Activated CD4-positive, alpha-beta T cell treated with anti-CD3 and anti-CD28 coated beads, Interleukin-2, amount 50 U/mL, for 1 hour (primary cell): ENCODE measurements around the gene DDX17.

Source experiments
- DNase-seq: peaks from one replicate; pipeline ENCODE4 v3.0.0-alpha.2; 2020

DDX17 gene

DNA sequence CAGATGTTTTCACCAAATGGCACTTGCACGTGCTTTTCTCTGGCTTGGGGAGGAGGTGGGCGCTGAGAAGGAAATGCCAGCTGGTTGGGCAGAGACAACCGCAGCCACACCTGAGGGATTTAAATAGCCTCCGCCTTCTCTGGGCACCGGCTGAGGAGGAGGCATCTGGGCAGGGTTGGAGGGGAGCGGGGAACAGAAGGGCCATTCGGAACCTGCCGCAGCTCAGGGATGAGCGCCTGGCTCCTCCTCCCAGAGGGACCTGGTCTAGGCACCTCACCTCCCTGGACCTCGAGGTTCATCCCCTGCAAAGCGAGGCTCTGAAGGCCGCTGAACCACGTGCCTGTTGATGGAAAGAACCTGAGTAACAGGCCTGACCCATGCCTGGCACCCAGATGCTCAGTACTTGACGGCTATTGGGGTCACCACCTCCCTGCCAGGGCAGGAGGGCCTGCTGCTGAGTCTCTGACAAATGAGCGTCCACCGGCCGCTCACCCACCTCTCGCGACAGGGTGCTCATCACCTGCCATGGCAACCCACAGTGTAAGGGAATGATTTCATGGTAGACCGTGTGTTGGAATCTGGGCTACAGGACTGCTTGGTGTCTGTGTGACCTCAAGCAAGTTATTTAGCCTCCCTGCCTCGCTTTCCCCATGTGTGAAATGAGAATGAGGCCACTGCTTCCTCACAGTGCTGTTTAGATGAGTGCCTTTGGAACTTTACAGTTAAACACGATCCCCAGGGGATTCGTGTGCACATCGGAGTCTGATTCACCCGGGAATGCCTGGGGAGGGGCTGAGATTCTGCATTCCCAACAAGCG lies 40.2 kb downstream of the DDX17 start:
- DNase-seq, result no peak

DNA sequence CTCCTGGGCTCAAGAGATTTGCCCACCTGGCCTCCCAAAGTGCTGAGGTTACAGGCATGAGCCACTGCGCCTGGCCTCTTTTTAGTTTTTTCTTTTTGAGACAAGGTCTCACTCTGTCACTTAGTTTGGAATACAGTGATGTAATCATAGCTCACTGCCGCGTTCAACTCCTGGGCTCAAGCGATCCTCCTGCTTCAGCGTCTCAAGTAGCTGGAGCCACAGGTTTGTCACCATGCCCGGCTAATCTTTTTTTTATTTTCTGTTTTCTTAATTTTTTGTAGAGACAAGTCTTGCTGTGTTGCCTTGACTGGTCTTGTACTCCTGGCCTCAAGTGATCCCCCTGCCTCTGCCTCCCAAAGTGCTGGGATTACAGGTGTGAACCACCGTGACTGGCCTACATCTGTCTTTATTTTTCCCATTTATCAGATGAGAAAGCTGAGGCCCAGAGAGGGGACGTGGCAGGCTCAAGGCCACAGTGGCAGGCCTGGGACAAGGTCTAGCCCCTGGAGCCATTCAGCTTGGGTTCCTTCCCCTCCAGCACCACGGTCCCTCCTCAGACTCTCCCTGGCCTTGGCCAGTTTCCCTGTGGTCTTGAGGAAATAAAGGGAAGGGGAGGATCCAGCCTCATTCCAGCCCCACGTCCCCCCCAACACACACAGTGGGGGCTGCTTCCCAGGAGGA lies 41.0 kb downstream of the DDX17 start:
- no peak for DNase-seq

DNA sequence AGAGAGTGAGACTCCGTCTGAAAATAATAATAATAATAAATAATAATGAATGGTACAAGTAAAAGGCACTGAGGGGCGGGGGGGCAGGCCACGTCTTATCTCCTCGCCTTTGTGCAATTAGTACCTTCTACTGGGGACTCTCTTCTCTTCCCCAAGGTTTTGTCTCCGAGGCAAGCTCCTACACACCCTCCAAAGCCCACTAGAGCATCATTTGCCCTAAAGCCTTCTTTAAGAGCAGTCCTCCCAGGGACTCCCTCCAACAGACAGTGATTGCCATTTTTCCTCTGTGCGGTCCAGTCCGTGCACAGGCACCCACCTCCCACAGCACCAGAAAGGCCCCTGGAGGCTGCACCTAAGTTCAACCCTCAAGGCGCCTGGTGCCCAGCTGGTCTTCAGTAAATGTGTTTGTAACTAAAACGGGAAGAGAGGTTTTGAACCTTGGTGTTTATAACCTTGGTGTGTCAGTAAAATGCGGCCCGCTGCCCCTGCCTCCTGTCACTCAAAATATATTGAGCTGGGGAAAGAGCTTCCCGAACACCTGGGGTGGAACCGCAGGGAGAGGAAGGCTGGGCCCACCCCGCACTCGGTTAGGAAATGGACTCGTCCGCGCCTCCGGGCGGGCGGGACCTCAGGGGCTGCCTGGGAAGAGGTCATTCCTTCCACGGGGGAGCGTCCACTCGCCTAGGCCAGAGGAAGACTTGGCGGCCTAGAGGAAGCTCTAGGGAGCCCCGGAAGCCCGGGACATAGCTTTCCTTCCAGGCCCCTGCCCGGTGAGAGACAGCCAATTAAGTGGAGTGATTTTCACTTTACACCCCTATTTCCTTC lies 42.9 kb downstream of the DDX17 start:
- DNase-seq, result no peak

DNA sequence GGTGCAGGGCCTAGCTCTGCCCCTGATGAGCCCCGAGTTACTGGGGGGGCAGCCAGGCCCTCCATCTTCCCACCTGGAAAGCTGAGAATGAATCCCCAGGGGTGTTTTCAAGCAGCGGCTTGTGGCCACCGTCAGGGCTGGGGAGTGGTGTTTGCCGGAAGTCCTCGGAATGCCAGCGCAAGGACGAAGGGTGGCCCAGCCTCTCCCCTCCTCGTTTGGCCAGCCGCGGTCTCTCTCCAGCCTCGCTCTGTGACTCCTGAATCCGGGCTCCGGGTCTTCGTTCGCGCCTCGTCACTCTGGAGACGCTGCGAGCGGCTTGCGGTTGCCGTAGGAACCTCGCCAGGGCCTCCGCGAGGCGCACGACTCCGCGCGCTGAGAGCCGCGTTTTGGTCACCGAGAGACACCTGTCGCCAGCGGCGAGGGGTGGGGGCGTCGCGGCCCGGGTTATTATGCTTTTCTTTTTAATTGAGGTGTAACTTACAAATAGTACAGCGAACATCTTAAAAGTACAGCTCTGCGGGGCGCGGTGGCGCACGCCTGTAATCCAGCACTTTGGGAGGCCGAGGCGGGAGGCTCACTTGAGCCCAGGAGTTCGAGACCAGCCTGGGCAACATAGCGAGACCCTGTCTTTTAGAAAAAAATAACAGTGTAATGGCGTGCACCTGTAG lies 44.6 kb downstream of the DDX17 start:
- peak; percentile 44 for DNase-seq

DNA sequence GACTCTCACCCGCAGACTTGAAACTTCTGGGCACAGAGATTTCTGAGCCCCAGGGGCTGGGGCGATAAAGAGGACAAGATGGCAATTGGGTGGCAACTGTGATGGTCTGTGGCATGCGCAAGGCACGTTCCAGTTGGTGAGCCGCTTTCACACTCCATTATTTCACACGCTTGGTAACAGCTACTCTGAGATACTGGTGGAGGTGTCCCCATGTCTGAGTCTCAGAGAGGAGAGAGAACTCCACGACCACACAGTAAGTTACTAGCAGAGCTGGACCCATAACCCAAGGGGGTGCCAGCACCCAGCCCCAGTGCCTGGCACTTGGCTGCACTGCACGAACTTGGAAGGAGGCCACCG lies 45.1 kb downstream of the DDX17 start:
- no peak for DNase-seq

DNA sequence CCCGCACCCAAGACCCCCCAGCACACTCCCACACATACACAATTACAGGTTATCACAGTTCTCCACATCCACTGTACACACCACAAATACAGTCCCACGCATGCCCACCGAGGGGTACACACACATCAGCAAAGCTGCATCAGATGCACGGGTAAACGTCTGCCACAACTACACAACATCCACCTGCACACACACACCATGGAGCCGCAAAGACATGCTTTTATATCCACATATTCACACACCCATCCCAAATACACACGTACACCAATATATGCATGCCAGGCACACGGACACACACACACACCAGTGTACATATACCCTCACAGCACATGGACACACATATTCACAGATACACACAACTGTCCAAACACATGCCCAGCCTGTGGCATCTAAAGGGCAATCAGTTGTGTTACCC lies 45.7 kb downstream of the DDX17 start:
- no peak for DNase-seq

DNA sequence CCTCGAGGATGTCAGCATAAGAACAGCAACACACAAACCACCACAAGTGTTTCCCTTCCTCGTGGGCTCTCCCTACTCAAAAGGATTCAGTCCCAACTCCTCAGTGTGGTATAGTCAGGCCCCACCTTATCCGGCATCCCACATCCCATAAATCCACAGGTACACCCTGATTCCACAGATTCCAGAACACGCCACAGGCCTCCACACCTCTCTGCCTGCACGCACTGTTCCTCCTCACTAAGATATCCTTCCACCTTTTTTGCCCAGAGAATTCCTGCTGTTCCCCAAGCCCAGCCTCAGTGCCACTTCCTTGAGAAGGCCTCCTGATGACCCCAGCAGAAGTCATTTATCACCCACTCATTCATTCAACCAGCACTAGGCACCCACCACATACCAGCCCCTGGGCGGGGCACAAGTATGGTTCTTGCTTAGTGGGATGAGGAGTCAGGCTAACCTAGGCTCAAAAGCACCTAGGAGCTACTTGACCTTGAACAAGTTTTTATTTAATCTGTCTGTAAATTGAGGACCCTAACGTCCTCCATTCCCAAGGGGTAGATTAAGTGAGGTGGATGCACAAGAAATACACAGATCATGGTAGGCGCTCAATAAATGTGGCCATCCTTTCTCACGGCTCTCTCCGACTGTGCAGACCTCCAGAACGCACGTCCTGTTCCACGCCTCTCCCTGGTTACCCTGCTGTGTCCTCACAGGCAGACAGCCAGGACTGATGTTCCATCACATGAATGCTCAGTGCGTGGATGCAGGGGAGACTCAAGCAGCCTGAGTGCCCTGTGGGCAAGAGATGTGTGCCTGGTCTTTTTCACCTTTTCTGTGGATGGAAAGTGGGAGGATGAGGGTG lies 49.0 kb downstream of the DDX17 start:
- no peak for DNase-seq

DNA sequence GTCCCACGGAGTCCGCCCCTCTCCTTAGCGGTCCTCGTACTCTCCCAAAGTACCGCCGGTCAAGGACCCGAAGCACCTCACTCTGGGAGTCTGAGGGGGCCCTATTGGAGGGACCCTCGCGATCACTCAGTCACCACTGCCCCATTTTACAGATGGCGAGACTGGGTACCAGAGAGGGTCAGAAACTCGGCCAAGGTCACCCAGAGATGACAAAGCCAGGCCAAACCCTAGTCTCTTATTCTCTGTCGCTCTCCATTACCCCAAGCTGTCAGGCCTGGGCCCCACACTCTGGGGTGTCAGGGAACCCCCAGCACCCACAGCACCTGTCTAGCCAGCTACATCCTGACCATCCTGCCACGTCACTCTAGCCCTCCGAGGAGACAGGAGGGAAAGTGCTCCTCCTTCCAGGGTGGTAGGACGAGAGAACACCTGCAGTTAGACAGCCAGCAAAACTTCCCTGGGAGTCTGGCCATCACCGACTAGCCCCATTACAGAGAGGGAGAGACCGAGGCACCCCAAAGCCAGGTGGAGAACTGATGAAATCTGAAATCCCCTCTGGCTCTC lies 49.8 kb downstream of the DDX17 start:
- no peak for DNase-seq

DNA sequence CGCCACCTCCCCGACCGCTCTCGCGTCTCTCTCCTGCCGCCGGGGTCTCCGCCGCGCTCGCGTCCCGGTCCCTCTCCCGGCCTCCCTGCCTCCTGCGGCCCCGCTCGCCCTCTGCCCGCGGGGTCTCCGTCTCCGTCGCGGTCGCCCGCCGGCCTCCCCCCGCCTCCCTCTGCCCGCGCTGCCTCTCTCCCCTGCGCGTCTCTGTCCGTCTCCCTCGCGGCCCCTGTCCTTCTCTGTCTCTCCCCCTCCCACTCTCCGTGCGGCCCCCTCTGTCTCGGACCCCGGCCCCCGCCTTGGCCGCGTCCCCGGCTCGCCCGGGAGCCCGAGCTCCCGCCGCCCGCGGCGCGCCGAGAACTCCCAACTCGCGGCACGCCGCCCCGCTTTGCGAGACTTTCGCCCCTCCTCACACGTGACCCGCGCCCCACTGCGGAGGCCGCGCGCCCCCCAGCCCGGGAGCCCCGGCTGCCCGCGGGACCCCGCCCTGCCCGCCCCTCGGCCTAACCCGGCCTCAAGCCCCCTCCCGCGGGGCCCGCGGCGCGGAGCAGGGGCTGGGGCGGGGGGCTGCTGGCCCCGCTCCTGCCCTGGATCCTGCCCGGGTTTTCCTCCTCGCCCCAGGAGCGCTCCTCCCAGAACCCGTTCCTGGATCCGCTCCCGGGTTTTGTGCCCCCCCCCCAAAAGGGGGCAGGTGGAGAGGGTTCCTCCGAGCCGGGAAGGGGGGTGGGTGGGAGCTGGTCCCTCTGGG lies 50.4 kb downstream of the DDX17 start:
- peak; percentile 13 for DNase-seq

DNA sequence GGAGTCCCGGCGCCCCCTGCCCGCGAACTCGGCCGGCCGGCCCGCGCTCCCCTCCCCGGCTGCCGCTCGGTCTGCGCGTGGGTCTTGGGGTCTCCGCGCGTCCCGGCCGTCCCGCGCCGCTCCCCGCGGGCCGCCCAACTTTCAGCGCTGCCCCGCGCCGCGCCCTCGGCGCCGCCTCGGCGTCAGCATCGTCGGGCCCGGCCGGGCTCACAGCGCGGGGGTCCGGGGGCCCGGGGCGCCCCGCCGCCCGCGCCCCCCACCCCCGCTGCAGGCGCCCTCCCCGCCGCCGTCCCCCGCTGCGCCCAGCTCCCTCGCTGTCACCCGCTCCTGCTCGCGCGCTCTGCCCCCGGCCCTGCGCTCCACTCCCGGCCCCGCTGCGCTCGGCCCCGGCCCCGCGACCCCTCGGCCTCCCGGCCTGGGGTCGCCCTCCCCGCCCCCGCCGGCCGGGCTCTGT lies 51.0 kb downstream of the DDX17 start, which contains the start of gene KCNJ4:
TSS of gene KCNJ4 (minus strand) at position 124 of the 454 bp plus-strand sequence. CDS start 27,067 bp downstream, outside the sequence.
- DNase-seq, result no peak

DNA sequence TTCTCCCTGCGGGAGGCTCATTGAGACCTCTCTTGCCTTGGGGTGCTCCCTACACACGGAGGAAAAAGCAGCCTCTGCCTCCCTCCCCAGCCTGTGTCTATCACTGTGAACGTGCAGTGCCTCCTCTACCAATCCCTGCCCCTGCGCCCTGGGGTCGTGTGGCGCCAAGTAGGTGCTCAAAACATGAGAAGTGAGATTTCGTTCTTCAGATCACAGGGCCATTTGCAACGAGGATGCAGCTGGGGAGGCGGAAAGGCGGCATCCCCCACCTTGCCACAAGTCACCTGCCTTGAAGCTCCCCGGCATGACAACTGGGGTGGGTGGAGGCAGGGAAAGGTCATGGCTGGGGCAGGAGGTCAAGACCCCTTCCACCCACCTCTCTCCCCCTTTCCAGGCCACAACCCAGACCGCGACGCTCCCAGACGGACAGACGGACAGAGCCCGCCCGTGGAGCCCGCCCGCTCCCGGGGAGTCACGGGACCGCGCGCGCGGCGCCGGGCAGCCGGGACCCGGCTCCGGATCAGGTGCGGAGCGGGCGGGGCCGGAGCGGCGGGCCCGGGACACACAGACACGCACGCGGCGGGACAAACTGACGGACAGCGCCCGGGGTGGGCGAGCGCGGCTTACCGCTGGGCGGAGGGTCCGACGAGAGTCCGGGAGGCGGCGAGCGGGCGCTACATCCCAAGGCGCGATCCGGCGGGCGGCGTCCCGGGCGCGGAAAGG lies 51.6 kb downstream of the DDX17 start:
- peak; percentile 13 for DNase-seq

DNA sequence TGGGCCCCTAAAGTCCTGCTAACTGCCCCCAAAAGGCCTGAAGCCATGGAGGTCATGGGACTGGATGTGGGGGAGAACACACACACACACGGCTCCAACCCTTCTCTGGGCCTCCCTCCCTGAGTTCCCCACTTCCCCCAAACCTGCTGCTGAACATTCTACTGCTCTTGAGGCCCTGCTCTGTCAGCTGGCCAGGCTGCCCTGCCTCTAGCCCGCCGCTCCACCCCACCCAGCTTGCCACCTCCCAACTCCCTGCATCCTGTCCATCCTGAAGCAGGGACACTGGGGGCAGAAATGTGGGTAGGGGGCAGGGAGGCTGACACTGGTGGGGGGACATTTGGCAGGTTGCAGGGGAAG lies 52.1 kb downstream of the DDX17 start:
- DNase-seq, result no peak

DNA sequence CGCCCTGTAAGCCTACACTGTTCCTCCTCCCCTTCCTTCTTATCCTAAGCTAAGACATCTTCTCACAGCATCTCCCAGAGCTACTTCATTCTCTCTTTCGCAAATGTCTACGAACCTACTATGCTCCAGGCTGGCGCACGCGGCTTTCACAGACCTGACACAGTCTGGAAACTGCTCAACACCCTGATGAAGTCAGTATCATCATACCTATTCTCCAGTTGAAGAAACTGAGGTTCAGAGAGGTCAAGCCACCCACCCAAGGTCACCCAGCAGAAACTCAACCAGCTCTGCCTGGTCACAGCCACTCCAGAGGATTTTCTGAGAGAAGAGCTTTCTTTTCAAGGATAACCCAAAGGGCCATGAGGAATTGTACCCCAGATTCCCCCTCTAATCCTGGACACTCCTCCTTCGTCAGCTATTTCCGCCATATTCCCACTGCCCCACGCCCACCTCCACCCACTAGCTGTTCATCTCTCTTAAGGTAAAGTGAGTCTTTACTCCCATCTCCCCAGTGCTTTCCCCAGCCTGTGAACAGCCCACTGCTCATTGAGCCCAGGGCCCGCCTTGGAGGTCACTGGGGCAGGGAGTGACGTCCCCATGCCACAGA lies 52.9 kb downstream of the DDX17 start:
- DNase-seq, result no peak

DNA sequence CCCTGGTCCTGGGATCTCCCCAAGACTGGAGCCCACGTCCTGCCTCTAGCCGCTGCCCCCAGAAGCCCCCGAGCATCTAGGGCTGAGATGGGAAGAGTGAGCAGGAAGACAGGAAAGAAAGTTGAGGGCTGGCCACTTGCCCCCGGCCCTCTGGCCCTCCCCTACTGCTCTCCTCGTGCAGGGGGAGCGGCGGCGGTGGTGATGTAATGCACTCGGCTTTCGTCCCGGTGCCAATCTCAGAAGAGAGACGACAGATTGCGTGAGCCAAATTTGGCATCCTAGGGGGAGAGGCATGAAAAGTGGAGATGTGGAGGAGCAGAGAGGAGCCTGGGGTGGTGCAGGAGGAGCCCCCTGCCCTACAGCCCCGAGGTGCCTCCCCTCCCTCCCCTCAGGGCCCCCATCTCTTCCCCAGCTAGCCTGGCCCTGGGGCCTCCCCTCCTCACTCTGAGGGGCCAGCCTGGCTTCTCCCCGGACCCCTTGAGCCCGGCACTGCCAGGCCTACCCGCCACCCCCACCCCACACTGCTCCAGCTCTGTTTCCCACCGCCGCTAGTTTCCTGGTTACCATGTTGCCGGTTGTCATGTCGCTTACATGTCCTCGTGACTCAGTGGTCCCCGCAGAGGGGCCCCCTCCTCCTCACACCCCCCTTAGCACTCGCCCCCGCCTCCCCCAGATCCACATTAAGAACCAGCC lies 53.6 kb downstream of the DDX17 start:
- no peak for DNase-seq

DNA sequence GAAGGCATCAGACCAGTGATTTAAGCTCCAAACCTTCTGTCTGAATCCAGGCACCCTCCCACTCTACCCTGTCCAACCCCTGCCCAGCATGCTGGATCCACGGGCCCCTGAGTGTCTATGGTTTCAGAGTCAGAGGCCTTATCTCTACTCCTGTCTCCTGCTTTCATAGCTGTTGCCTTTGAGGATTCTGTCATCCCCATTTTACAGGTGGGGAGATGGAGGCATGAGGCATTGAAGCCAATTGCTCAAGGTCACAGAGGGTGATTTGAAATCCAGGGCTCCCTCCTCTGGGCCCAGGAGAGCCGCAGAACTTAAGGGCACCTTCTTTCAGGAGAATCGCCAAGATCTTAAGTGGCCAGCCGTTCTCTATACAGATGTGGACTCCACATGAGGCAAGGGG lies 54.2 kb downstream of the DDX17 start:
- DNase-seq, result no peak

DNA sequence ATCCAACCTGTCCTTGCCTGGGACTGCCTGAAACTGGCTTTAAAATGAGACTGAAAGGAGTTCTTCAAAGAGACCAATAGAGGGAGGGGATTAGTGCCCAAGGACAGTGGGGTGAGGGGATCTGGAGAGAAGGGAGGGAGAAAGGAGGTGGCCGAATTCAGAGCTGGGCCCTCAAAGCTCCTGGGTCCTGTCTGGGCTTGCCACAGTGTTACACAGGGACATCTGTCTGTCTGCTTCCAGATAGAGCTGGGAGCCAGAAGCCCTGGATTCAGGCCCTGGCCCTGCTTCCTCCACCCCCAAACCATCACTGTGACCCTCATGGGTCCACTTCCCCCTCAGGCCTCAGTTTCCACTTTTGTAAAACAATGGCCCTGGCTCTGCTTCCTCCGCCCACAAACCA lies 54.7 kb downstream of the DDX17 start:
- DNase-seq, result no peak

DNA sequence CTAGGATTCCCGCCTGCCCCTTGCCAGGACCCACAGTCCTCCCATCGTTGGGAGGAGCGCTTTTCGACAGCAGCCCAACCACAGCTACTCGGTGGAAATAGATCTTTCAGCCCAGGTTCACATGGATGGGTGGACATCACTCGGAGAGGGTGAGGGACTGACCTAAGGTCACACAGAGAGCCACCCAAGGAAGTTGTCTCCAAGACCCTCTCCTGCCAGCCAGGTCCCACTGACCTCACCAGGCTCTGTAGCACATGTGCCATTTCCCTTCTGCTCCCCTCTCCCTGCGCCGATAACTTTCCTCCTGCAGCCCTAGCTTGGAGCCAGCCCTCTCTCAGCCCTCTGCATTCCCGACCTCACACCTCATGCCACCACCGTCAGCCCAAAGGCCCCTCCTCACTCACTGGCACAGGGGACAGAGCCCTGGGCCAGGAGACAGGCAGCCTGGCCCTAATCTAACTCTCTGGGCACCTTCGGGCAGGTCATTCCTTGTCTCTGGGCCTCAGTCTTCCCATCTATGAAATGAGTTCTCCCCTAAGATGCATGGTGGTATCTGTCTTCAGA lies 55.8 kb downstream of the DDX17 start:
- no peak for DNase-seq

DNA sequence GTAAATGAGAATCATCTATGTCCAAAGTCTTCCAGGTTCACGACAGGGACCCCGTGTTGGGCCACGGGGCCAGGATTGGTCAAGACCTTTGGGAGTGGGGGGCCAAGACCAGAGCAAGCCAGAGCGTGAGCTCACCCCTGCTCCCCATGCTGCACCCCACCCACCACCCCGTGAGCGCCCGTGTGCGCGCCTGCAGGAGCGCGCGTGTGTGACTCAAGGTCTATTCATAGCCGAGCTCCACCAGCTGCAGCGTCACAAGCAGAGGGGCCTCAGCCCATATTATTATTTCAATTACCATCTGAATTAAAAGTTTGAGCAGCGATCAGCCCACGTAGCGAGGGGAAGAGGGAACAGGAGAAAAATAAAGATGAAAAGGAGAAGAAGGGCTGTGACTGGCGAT lies 56.3 kb downstream of the DDX17 start:
- DNase-seq, result no peak
